HL-60 (cell line): ENCODE data around the gene NAPB.

ENCODE experiments used
- DNase-seq, 2 experiments: peaks; one replicate each; pipeline ENCODE4 v3.0.0-alpha.2; 2010 to 2020; ENCODE audit warnings: low read depth in 1 of 2, low spot score in 1 of 2
- H3K27ac ChIP-seq: fragments of 250-450 bp; sonication (Bioruptor Pico); replicated peaks from 2 replicates; pipeline ENCODE4 v1.5.1; 2020; ENCODE audit warnings: mild to moderate bottlenecking, moderate library complexity
- H3K27me3 ChIP-seq: fragments of 250-450 bp; sonication (Bioruptor Pico); 2 replicates; pipeline ENCODE4 v1.5.1; 2021; ENCODE audit warnings: mild to moderate bottlenecking, moderate library complexity; ENCODE audit not compliant: insufficient read depth, poor library complexity, severe bottlenecking
- H3K4me3 ChIP-seq: replicated peaks from 2 replicates; pipeline ENCODE4 v1.5.1; 2011; ENCODE audit warnings: mild to moderate bottlenecking, control low read depth, low read length; ENCODE audit not compliant: insufficient read depth
- GABPA ChIP-seq: IDR thresholded peaks from 2 replicates; pipeline ENCODE4 v1.6.1; 2012; ENCODE audit warnings: low read depth
- POLR2AphosphoS5 ChIP-seq: IDR thresholded peaks from 2 replicates; pipeline ENCODE4 v1.6.1; 2012; ENCODE audit warnings: low read depth
- SPI1 ChIP-seq: IDR thresholded peaks from 2 replicates; pipeline ENCODE4 v1.6.1; 2012; ENCODE audit warnings: low read depth, mild to moderate bottlenecking, borderline replicate concordance
- TF ChIP-seq, protein P1 (sequence below): IDR thresholded peaks from 2 replicates; pipeline ENCODE4 v1.6.1; 2012; ENCODE audit warnings: low read depth; ENCODE audit not compliant: insufficient replicate concordance
- TF ChIP-seq, protein P2 (sequence below): IDR thresholded peaks from one replicate; pipeline ENCODE4 v1.5.1; 2011; ENCODE audit warnings: low read length, control low read depth, inconsistent platforms; ENCODE audit not compliant: insufficient read depth

NAPB gene

DNA sequence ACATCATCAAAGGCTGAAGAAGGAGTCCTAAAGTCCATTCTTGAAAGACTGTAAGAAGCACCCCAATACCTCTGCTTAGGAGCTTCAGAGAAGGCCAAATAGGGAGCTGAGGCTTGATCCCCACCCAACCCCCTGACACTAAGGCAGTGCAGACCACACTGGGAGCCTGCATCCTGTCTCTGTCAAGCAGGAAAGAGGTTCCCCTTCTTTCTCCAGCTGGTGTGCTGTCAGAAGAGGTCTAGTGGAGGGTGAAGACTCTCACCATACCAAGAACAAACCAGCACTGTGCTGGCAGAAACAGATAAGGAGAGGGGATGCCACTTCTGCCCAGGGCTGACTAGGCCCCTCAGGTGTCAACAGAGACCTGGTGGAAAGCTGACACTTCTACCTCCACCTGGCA is 39.4 kb downstream of the NAPB start:
- Histone ChIP-seq H3K4me3 (no peak overlapping the region), H3K27me3 (no peaks in the 10 kb centered on the region), H3K27ac (no peak overlapping the region)
- TF ChIP-seq, protein P1, sequence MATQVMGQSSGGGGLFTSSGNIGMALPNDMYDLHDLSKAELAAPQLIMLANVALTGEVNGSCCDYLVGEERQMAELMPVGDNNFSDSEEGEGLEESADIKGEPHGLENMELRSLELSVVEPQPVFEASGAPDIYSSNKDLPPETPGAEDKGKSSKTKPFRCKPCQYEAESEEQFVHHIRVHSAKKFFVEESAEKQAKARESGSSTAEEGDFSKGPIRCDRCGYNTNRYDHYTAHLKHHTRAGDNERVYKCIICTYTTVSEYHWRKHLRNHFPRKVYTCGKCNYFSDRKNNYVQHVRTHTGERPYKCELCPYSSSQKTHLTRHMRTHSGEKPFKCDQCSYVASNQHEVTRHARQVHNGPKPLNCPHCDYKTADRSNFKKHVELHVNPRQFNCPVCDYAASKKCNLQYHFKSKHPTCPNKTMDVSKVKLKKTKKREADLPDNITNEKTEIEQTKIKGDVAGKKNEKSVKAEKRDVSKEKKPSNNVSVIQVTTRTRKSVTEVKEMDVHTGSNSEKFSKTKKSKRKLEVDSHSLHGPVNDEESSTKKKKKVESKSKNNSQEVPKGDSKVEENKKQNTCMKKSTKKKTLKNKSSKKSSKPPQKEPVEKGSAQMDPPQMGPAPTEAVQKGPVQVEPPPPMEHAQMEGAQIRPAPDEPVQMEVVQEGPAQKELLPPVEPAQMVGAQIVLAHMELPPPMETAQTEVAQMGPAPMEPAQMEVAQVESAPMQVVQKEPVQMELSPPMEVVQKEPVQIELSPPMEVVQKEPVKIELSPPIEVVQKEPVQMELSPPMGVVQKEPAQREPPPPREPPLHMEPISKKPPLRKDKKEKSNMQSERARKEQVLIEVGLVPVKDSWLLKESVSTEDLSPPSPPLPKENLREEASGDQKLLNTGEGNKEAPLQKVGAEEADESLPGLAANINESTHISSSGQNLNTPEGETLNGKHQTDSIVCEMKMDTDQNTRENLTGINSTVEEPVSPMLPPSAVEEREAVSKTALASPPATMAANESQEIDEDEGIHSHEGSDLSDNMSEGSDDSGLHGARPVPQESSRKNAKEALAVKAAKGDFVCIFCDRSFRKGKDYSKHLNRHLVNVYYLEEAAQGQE: no peak
- TF ChIP-seq, protein P2, sequence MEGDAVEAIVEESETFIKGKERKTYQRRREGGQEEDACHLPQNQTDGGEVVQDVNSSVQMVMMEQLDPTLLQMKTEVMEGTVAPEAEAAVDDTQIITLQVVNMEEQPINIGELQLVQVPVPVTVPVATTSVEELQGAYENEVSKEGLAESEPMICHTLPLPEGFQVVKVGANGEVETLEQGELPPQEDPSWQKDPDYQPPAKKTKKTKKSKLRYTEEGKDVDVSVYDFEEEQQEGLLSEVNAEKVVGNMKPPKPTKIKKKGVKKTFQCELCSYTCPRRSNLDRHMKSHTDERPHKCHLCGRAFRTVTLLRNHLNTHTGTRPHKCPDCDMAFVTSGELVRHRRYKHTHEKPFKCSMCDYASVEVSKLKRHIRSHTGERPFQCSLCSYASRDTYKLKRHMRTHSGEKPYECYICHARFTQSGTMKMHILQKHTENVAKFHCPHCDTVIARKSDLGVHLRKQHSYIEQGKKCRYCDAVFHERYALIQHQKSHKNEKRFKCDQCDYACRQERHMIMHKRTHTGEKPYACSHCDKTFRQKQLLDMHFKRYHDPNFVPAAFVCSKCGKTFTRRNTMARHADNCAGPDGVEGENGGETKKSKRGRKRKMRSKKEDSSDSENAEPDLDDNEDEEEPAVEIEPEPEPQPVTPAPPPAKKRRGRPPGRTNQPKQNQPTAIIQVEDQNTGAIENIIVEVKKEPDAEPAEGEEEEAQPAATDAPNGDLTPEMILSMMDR: no peak
- TF ChIP-seq GABPA (no peak), SPI1 (no peak), POLR2AphosphoS5 (no peak)
- no peak for DNase-seq

DNA sequence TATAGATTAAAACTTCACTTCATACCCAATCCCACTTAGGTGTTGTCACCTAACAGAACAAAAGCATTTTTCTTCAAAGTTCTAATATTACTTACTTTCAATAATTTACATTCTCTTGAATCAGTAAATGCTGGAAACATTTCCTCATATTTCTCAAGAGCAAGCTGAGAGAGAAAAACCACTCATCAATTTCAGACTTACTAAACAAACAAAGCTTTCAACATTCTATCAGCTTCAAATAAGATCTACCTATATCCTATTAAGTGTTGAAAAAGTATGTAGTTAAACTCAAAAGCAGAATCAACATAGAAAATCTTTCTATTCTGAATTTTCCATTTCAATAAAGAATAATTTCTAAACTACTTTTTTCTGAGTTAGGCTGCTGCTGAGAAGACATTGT is 41.5 kb downstream of the NAPB start:
- no peak for DNase-seq
- Histone ChIP-seq H3K27me3 (no peaks in the 10 kb centered on the region), H3K4me3 (no peak overlapping the region), H3K27ac (no peak overlapping the region)
- TF ChIP-seq GABPA: no peak
- TF ChIP-seq, protein P2: no peak
- no peak for TF ChIP-seq POLR2AphosphoS5
- TF ChIP-seq, protein P1: no peak
- no peak for TF ChIP-seq SPI1

DNA sequence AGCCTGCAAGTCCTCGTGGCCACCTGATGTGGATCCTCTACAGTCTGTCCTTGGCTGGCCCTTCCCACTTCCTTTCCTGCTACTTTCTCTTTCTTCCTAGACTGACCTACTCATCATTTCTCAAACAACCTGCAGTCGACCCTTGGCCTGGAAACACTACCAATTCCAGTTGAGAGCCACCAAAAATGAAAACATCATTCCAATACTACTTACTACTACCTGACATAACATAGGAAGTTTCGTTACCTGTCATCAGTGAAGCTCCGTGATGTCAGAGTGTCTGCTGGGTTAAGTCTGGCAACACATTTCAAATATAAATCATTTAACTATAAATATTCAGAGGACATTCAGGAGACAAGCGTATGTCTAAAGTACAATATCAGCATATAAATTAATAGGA is 45.5 kb downstream of the NAPB start:
- no peak for DNase-seq
- no peaks in the 10 kb centered on the region for H3K27me3 ChIP-seq
- no peak overlapping the region for H3K4me3 ChIP-seq
- no peak for TF ChIP-seq POLR2AphosphoS5
- no peak for TF ChIP-seq GABPA
- TF ChIP-seq, protein P2: no peak
- TF ChIP-seq SPI1: no peak
- no peak overlapping the region for H3K27ac ChIP-seq

DNA sequence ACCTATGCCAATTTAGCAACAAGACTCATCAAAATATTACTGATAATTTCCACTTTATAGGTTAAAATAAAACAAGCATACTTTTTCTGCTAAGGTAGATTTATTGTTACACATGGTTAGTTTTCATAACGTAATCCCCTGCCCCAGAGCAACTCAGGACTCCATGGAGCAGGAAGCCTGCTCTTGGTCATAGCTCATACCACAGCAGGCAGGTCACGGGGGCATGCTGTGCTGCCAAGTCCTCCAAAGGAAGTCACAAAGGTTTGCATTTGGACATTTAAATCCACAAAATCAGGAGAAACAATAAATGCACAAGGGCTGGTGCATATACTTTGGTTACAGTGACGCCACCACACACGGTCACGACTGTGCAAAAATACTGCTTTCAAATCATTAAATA is 46.8 kb downstream of the NAPB start:
- H3K27ac ChIP-seq: no peak overlapping the region
- DNase-seq: no peak
- no peak overlapping the region for H3K4me3 ChIP-seq
- H3K27me3 ChIP-seq: no peaks in the 10 kb centered on the region
- TF ChIP-seq, protein P2: no peak
- TF ChIP-seq POLR2AphosphoS5 (no peak), SPI1 (no peak), GABPA (no peak)
- TF ChIP-seq, protein P1: no peak
